ENCODE data around the gene GABRB3. TPM values are rescaled to one million over a fixed set of nuclear protein-coding genes. Genes with fewer than 3 reads are reported as not detected.

The GABRB3 gene
- total and polyA plus RNA-seq, 2 donors (not counting 3 experiments of a cell fraction or from before 2014, with no cell fraction given), result 0.03 TPM; not detected in 1

DNA sequence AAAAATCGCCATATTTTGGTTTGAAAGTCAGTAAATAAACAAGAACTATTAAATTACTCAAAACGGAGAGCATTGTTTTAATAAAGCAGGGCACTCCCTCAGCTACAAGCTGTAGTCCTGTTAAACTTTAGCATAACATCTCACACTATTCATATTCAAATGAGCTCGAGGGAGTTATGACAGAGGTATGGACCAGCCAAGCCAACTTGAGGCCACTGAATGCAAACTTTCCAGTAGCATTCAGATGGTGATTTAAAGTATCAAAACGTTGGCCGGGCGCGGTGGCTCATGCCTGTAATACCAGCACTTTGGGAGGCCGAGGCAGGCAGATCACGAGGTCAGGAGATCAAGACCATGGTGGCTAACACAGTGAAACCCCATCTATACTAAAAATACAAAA is 132.9 kb downstream of the GABRB3 start:
- Histone ChIP-seq H2AFZ (ENCODE audit: low read depth, low read length) (no peak overlapping the region), H3K9ac (replicated peaks; ENCODE audit: extremely low read depth, insufficient read depth, low read length) (no peak overlapping the region), H4K20me1 (replicated peaks; ENCODE audit: control insufficient read depth, extremely low read depth, insufficient read depth, low read length) (no peaks in the 10 kb centered on the region), H3K4me3 (replicated peaks in 1 of 3; ENCODE audit: insufficient read depth in 1 of 3, low read depth in 1 of 3, low read length in 3 of 3) (no peak overlapping the region), H3K79me2 (ENCODE audit: control insufficient read depth, insufficient read depth, low read length) (no peaks in the 10 kb centered on the region), H3K27ac (ENCODE audit: insufficient read depth, low read depth, low read length) (no peak overlapping the region), H3K9me3 (replicated peaks; ENCODE audit: control insufficient read depth, insufficient read depth, low read length) (peaks cover 18% of the 10 kb centered on the region), H3K36me3 (ENCODE audit: control insufficient read depth in 2 of 2, extremely low read depth in 1 of 2, insufficient read depth in 2 of 2, low read length in 2 of 2) (no peaks in the 10 kb centered on the region), H3K27me3 (ENCODE audit: control insufficient read depth in 2 of 2, insufficient read depth in 2 of 2, low read length in 2 of 2) (no peaks in the 10 kb centered on the region), H3K4me2 (ENCODE audit: insufficient read depth, low read length) (no peak overlapping the region), H3K9me1 (replicated peaks; ENCODE audit: control insufficient read depth, extremely low read depth, insufficient read depth, low read length) (no peaks in the 10 kb centered on the region), H3K4me1 (ENCODE audit: control insufficient read depth, extremely low read depth, insufficient read depth, low read length) (no peaks in the 10 kb centered on the region)
- DNase-seq (ENCODE audit: low read depth, low spot score) (no peak), FAIRE-seq (no peak)
- TF ChIP-seq, protein P1, sequence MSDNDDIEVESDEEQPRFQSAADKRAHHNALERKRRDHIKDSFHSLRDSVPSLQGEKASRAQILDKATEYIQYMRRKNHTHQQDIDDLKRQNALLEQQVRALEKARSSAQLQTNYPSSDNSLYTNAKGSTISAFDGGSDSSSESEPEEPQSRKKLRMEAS (IDR thresholded peaks at IDR 0.05; ENCODE audit: insufficient read depth, insufficient read length), result no peak
- no peak for TF ChIP-seq JUN (IDR thresholded peaks at IDR 0.05; ENCODE audit: borderline replicate concordance, insufficient read depth, insufficient read length, low read depth)
- TF ChIP-seq, protein P2, sequence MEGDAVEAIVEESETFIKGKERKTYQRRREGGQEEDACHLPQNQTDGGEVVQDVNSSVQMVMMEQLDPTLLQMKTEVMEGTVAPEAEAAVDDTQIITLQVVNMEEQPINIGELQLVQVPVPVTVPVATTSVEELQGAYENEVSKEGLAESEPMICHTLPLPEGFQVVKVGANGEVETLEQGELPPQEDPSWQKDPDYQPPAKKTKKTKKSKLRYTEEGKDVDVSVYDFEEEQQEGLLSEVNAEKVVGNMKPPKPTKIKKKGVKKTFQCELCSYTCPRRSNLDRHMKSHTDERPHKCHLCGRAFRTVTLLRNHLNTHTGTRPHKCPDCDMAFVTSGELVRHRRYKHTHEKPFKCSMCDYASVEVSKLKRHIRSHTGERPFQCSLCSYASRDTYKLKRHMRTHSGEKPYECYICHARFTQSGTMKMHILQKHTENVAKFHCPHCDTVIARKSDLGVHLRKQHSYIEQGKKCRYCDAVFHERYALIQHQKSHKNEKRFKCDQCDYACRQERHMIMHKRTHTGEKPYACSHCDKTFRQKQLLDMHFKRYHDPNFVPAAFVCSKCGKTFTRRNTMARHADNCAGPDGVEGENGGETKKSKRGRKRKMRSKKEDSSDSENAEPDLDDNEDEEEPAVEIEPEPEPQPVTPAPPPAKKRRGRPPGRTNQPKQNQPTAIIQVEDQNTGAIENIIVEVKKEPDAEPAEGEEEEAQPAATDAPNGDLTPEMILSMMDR (IDR thresholded peaks at IDR 0.05; ENCODE audit: extremely low read depth in 1 of 2, insufficient read depth in 1 of 2, low read depth in 1 of 2, low read length in 2 of 2), result no peak
- TF ChIP-seq FOS (IDR thresholded peaks at IDR 0.05; ENCODE audit: borderline replicate concordance, insufficient read depth, low read length), result no peak
- TF ChIP-seq EZH2 (IDR thresholded peaks at IDR 0.05; ENCODE audit: borderline replicate concordance, low read depth, low read length, severe bottlenecking), result no peak
- TF ChIP-seq GATA2 (IDR thresholded peaks at IDR 0.05; ENCODE audit: insufficient read depth, insufficient read length, low read depth, low read length), result no peak
- TF ChIP-seq POLR2AphosphoS5 (IDR thresholded peaks at IDR 0.05; ENCODE audit: insufficient read depth, low read depth, low read length), result no peak
- no peak for TF ChIP-seq POLR2A (IDR thresholded peaks at IDR 0.05; ENCODE audit: low read depth, low read length)
- no peak for TF ChIP-seq MYC (IDR thresholded peaks at IDR 0.05; ENCODE audit: low read depth, low read length)
- CTCF ChIA-PET, result no interaction called here
- BruUV-seq (replicated peaks), result no TSS peak
- POLR2A ChIA-PET, result no interaction called here
- dilution Hi-C loops (cut with MboI; ENCODE audit: extremely low pct_ligation_motif_present, low sequenced_read_pairs) (no loop called here), intact Hi-C loops (cut with micrococcal nuclease) (no loop called here)

Data from endothelial cell of umbilical vein (primary cell).